Measurements from ENCODE around the gene MACROD2. TPM values are rescaled to one million over a fixed set of nuclear protein-coding genes. Genes with fewer than 3 reads are reported as not detected.

MACROD2 gene
- polyA plus RNA-seq, 2 of the 4 experiments (the other 2 are of a cell fraction): 0.96 to 1.3 TPM

GRCh38 chr20:15058841-15059240, 1063.5 kb downstream of the MACROD2 start:
- Histone ChIP-seq H3K27ac (no peak overlapping the region), H3K9me3 (no peaks in the 10 kb centered on the region), H3K4me1 (no peaks in the 10 kb centered on the region; the same call in 2 of the 3 replicates), H3K4me2 (no peak overlapping the region), H3K4me3 (no peak overlapping the region)
- DNase-seq (ENCODE audit: low read depth in 1 of 2, low spot score in 1 of 2) (no peak), FAIRE-seq (no peak), ATAC-seq (no peak)
- TF ChIP-seq CBX8 (IDR thresholded peaks at IDR 0.05) (no peak), HES2 (IDR thresholded peaks at IDR 0.05) (no peak), FOSL2 (IDR thresholded peaks at IDR 0.05) (no peak), FOSL2 (CRISPR knock-in tag; IDR thresholded peaks at IDR 0.05) (no peak)
- CTCF ChIA-PET: no interaction called here
- 65% methylated on average over 3 of the region's 3 CpGs for WGBS (ENCODE audit: missing lambda C conversion rate)
- POLR2A ChIA-PET: no interaction called here

DNA sequence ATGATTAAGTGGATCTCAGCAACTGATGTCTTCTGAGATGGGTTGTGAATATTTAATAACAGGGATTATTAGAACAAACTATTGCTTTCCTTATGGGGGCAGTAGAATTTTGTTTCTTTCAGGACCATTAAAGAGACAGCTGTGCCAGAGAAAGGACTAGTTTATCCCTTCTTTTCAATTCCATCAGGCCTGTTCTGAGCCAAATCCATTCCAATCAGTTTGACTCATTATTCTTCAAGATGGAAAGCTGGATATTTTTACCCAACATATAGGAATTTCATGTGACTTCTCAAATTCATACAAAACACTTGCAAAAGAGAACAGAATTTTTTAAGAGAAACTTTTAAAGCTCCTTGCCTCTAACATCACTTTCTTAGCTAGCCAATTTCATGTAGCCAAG, 1064.1 kb downstream of the MACROD2 start:
- CTCF ChIA-PET: interaction anchor here (0.7 kb wide), 1 partner anchor 14 kb away, joined by 3 read pairs; no protein-coding TSS in a partner anchor
- no peaks in the 10 kb centered on the region; the same call in 2 of the 3 replicates for H3K4me1 ChIP-seq

GRCh38 chr20:15060265-15061060, 1065.1 kb downstream of the MACROD2 start:
- DNase-seq (ENCODE audit: low read depth in 1 of 2, low spot score in 1 of 2): no peak
- POLR2A ChIA-PET: interaction anchor here (0.5 kb wide), 1 partner anchor 327 kb away, joined by 3 read pairs; no protein-coding TSS in a partner anchor
- Histone ChIP-seq H3K4me2 (no peak overlapping the region), H3K4me3 (no peak overlapping the region), H3K9me3 (no peaks in the 10 kb centered on the region), H3K4me1 (no peaks in the 10 kb centered on the region; the same call in 2 of the 3 replicates), H3K27ac (no peak overlapping the region)
- TF ChIP-seq POLR2AphosphoS2 (conservative IDR thresholded peaks at IDR 0.05; ENCODE audit: low read length) (no peak), HMGXB4 (CRISPR knock-in tag; IDR thresholded peaks at IDR 0.05; ENCODE audit: borderline replicate concordance) (no peak), HEYL (CRISPR knock-in tag; IDR thresholded peaks at IDR 0.05) (no peak), MAZ (IDR thresholded peaks at IDR 0.05; ENCODE audit: borderline replicate concordance, low read depth, low read length) (no peak), KDM5A (IDR thresholded peaks at IDR 0.05) (no peak), RNF2 (IDR thresholded peaks at IDR 0.05; ENCODE audit: borderline replicate concordance, low read depth) (no peak), NPAS2 (CRISPR knock-in tag; IDR thresholded peaks at IDR 0.05; ENCODE audit: borderline replicate concordance) (no peak), USF2 (IDR thresholded peaks at IDR 0.05) (no peak), MYC (IDR thresholded peaks at IDR 0.05; ENCODE audit: borderline replicate concordance, low read length) (no peak), SREBF2 (IDR thresholded peaks at IDR 0.05) (no peak)
- TF ChIP-seq, protein P1, sequence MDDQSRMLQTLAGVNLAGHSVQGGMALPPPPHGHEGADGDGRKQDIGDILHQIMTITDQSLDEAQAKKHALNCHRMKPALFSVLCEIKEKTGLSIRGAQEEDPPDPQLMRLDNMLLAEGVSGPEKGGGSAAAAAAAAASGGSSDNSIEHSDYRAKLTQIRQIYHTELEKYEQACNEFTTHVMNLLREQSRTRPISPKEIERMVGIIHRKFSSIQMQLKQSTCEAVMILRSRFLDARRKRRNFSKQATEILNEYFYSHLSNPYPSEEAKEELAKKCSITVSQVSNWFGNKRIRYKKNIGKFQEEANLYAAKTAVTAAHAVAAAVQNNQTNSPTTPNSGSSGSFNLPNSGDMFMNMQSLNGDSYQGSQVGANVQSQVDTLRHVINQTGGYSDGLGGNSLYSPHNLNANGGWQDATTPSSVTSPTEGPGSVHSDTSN (IDR thresholded peaks at IDR 0.05): no peak
- WGBS (ENCODE audit: missing lambda C conversion rate): 70% methylated on average over 8 of the region's 8 CpGs
- no peak for ATAC-seq
- FAIRE-seq: peak; percentile 70
- CTCF ChIA-PET: no interaction called here

More for the DNA sequence above, 1064.1 kb downstream of the MACROD2 start:
- ATAC-seq (no peak), FAIRE-seq (no peak), DNase-seq (ENCODE audit: low read depth in 1 of 2, low spot score in 1 of 2) (no peak)
- TF ChIP-seq CEBPB (IDR thresholded peaks at IDR 0.05): no peak
- no peak for TF ChIP-seq NPAS2 (CRISPR knock-in tag; IDR thresholded peaks at IDR 0.05; ENCODE audit: borderline replicate concordance)
- no peak for TF ChIP-seq CBX2 (IDR thresholded peaks at IDR 0.05; ENCODE audit: borderline replicate concordance, low read depth)
- TF ChIP-seq USF2 (IDR thresholded peaks at IDR 0.05): no peak
- TF ChIP-seq TP53 (CRISPR knock-in tag; IDR thresholded peaks at IDR 0.05): no peak
- no peak for TF ChIP-seq ZNF302 (CRISPR knock-in tag; IDR thresholded peaks at IDR 0.05)
- no peak for TF ChIP-seq EHF (CRISPR knock-in tag; IDR thresholded peaks at IDR 0.05)
- no peak for TF ChIP-seq NFE2L2 (conservative IDR thresholded peaks at IDR 0.05; ENCODE audit: low read length)
- TF ChIP-seq HOXA7 (CRISPR knock-in tag; IDR thresholded peaks at IDR 0.05): no peak
- no peak for TF ChIP-seq HDAC2 (IDR thresholded peaks at IDR 0.05)
- no peak overlapping the region for H3K4me3 ChIP-seq
- H3K4me2 ChIP-seq: no peak overlapping the region
- no peaks in the 10 kb centered on the region for H3K9me3 ChIP-seq
- POLR2A ChIA-PET: no interaction called here
- no peak overlapping the region for H3K27ac ChIP-seq

All from A549 (cell line).